HL-60 (cell line): ENCODE measurements around the gene GALK1.

Source experiments
- DNase-seq, 2 experiments: peaks; one replicate each; pipeline ENCODE4 v3.0.0-alpha.2; 2010 to 2020; ENCODE audit warnings: low read depth in 1 of 2, low spot score in 1 of 2
- H3K27ac ChIP-seq: fragments of 250-450 bp; sonication (Bioruptor Pico); replicated peaks from 2 replicates; pipeline ENCODE4 v1.5.1; 2020; ENCODE audit warnings: mild to moderate bottlenecking, moderate library complexity
- H3K27me3 ChIP-seq: fragments of 250-450 bp; sonication (Bioruptor Pico); 2 replicates; pipeline ENCODE4 v1.5.1; 2021; ENCODE audit warnings: mild to moderate bottlenecking, moderate library complexity; ENCODE audit not compliant: insufficient read depth, poor library complexity, severe bottlenecking
- H3K4me3 ChIP-seq: replicated peaks from 2 replicates; pipeline ENCODE4 v1.5.1; 2011; ENCODE audit warnings: mild to moderate bottlenecking, control low read depth, low read length; ENCODE audit not compliant: insufficient read depth
- GABPA ChIP-seq: IDR thresholded peaks from 2 replicates; pipeline ENCODE4 v1.6.1; 2012; ENCODE audit warnings: low read depth
- POLR2AphosphoS5 ChIP-seq: IDR thresholded peaks from 2 replicates; pipeline ENCODE4 v1.6.1; 2012; ENCODE audit warnings: low read depth
- SPI1 ChIP-seq: IDR thresholded peaks from 2 replicates; pipeline ENCODE4 v1.6.1; 2012; ENCODE audit warnings: low read depth, mild to moderate bottlenecking, borderline replicate concordance
- TF ChIP-seq, protein P1 (sequence below): IDR thresholded peaks from 2 replicates; pipeline ENCODE4 v1.6.1; 2012; ENCODE audit warnings: low read depth; ENCODE audit not compliant: insufficient replicate concordance
- TF ChIP-seq, protein P2 (sequence below): IDR thresholded peaks from one replicate; pipeline ENCODE4 v1.5.1; 2011; ENCODE audit warnings: low read length, control low read depth, inconsistent platforms; ENCODE audit not compliant: insufficient read depth

Gene GALK1

DNA sequence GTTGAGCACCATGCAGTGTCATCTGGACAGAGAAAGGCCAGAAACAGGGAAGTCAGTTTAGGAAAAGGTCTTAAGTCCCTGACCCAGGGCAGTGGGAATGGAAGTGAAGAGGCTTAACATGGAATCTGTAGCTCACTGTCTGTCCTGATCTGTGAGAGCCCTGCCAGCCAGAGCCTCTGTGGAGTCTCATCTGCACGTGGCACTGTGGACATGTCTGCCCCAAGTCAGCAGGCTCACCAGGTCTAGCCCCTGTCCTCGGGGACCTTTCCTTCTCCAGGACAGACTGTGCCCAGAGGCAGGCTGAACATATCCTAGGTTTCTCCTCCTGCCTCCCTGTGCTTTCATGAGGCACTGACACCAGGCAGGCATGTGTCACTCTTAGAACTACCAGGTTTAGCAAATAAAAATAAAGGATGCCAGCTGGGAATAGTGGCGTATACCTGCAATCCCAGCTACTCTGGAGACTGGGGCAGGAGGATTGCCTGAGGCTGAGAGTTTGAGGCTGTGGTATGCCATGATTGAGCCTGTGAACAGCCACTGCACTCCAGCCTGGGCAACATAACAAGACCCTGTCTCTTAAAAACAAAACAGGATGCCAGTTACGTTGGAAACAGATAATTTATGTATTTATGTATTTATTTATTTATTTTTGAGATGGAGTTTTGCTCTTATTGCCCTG lies 42.0 kb upstream of the GALK1 start:
- DNase-seq: no peak
- Histone ChIP-seq H3K27me3 (no peaks in the 10 kb centered on the region), H3K4me3 (no peak overlapping the region), H3K27ac (no peak overlapping the region)
- TF ChIP-seq, protein P1, sequence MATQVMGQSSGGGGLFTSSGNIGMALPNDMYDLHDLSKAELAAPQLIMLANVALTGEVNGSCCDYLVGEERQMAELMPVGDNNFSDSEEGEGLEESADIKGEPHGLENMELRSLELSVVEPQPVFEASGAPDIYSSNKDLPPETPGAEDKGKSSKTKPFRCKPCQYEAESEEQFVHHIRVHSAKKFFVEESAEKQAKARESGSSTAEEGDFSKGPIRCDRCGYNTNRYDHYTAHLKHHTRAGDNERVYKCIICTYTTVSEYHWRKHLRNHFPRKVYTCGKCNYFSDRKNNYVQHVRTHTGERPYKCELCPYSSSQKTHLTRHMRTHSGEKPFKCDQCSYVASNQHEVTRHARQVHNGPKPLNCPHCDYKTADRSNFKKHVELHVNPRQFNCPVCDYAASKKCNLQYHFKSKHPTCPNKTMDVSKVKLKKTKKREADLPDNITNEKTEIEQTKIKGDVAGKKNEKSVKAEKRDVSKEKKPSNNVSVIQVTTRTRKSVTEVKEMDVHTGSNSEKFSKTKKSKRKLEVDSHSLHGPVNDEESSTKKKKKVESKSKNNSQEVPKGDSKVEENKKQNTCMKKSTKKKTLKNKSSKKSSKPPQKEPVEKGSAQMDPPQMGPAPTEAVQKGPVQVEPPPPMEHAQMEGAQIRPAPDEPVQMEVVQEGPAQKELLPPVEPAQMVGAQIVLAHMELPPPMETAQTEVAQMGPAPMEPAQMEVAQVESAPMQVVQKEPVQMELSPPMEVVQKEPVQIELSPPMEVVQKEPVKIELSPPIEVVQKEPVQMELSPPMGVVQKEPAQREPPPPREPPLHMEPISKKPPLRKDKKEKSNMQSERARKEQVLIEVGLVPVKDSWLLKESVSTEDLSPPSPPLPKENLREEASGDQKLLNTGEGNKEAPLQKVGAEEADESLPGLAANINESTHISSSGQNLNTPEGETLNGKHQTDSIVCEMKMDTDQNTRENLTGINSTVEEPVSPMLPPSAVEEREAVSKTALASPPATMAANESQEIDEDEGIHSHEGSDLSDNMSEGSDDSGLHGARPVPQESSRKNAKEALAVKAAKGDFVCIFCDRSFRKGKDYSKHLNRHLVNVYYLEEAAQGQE: no peak
- TF ChIP-seq GABPA: no peak
- TF ChIP-seq, protein P2, sequence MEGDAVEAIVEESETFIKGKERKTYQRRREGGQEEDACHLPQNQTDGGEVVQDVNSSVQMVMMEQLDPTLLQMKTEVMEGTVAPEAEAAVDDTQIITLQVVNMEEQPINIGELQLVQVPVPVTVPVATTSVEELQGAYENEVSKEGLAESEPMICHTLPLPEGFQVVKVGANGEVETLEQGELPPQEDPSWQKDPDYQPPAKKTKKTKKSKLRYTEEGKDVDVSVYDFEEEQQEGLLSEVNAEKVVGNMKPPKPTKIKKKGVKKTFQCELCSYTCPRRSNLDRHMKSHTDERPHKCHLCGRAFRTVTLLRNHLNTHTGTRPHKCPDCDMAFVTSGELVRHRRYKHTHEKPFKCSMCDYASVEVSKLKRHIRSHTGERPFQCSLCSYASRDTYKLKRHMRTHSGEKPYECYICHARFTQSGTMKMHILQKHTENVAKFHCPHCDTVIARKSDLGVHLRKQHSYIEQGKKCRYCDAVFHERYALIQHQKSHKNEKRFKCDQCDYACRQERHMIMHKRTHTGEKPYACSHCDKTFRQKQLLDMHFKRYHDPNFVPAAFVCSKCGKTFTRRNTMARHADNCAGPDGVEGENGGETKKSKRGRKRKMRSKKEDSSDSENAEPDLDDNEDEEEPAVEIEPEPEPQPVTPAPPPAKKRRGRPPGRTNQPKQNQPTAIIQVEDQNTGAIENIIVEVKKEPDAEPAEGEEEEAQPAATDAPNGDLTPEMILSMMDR: no peak
- no peak for TF ChIP-seq POLR2AphosphoS5
- TF ChIP-seq SPI1: no peak

DNA sequence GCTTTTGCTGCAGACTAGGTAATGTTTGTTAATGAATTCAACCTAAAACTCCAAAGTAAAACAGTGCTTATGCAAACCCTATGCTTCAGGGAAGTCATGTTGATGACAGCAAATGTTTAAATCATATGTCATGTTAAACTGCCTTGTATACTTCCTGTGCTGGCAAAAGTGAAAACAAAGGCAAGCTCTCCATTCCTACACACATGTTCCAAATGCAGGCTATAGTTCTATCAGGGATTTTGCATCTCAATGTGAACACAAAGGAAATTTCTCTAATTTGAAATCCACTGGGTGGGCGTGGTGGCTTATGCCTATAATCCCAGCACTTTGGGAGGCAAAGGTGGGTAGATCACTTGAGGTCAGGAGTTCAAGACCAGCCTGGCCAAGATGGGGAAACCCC lies 38.9 kb upstream of the GALK1 start:
- no peak overlapping the region for H3K4me3 ChIP-seq
- H3K27me3 ChIP-seq: no peaks in the 10 kb centered on the region
- DNase-seq: no peak
- H3K27ac ChIP-seq: no peak overlapping the region
- TF ChIP-seq POLR2AphosphoS5 (no peak), SPI1 (no peak), GABPA (no peak)
- TF ChIP-seq, protein P2: no peak
- TF ChIP-seq, protein P1: no peak

DNA sequence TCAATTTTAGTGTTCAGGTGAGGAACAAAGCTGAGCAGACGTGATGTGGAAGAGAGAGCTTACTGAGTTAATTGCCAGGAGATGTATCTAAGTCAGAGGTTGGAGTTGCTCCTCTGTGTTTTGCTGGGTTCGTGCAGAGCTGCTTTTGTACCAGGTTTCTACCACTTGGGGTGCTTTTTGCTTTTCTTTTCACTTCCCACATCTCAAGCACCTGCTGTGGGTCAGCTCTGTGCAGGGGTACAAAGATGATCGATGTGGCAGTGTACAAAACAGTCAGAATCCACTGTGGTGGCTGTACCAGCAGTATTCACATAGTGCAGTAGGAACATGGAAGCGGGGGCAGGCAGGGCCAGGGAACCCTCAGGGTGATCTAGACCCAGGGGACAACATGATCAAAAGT lies 34.4 kb upstream of the GALK1 start:
- TF ChIP-seq POLR2AphosphoS5: no peak
- no peak for TF ChIP-seq GABPA
- TF ChIP-seq, protein P2: no peak
- TF ChIP-seq, protein P1: no peak
- TF ChIP-seq SPI1: no peak
- DNase-seq: no peak
- no peak overlapping the region for H3K27ac ChIP-seq
- no peak overlapping the region for H3K4me3 ChIP-seq
- no peaks in the 10 kb centered on the region for H3K27me3 ChIP-seq
